Stimulated activated CD8-positive, alpha-beta memory T cell treated with anti-CD3 and anti-CD28 coated beads, Interleukin-2, amount 100 ng/mL, for 48 hours (primary cell): ENCODE results near the gene TMED4.
"Not testable (repeated sequence)": the region's sequence is repeated elsewhere in the genome, so short reads cannot be mapped to it uniquely, and the experiment has no call there.

Source experiments
- DNase-seq, 2 donors: peaks; one replicate each; pipeline ENCODE4 v3.0.0-alpha.2; 2020; ENCODE audit warnings: low read depth in 2 of 2

The TMED4 gene

GRCh38 chr7:44568771-44569560 lies 13.1 kb downstream of the TMED4 start:
- DNase-seq, result no peak

GRCh38 chr7:44567884-44568283 lies 14.1 kb downstream of the TMED4 start:
- no peak for DNase-seq

- DNase-seq, result no peak
Observed at GRCh38 chr7:44566680-44567079, 15.4 kb downstream of the TMED4 start.

GRCh38 chr7:44565795-44566559 lies 16.1 kb downstream of the TMED4 start:
- no peak for DNase-seq

- DNase-seq, result peak; percentile 45 to 48
Observed at GRCh38 chr7:44565097-44565794, 16.8 kb downstream of the TMED4 start.

- DNase-seq, result no peak
Observed at GRCh38 chr7:44564606-44565005, 17.4 kb downstream of the TMED4 start.

- DNase-seq, result no peak
Observed at GRCh38 chr7:44563171-44563679, 18.8 kb downstream of the TMED4 start.

GRCh38 chr7:44562622-44562962 lies 19.4 kb downstream of the TMED4 start:
- not testable (repeated sequence) for DNase-seq

GRCh38 chr7:44561962-44562621 lies 19.9 kb downstream of the TMED4 start:
- DNase-seq, result no peak

GRCh38 chr7:44561481-44561880 lies 20.6 kb downstream of the TMED4 start:
- DNase-seq, result no peak

GRCh38 chr7:44559485-44559884 lies 22.5 kb downstream of the TMED4 start:
- DNase-seq, result no peak

- DNase-seq, result no peak
Observed at GRCh38 chr7:44557485-44557884, 24.5 kb downstream of the TMED4 start.

- DNase-seq, result no peak
Observed at GRCh38 chr7:44555350-44555749, 26.7 kb downstream of the TMED4 start.

GRCh38 chr7:44552473-44553005 lies 29.5 kb downstream of the TMED4 start:
- not testable (repeated sequence) for DNase-seq

- no peak for DNase-seq
Observed at GRCh38 chr7:44549457-44549856, 32.6 kb downstream of the TMED4 start.

- no peak for DNase-seq
Observed at GRCh38 chr7:44548893-44549292, 33.1 kb downstream of the TMED4 start.

- no peak for DNase-seq
Observed at GRCh38 chr7:44547536-44548231, 34.3 kb downstream of the TMED4 start.

GRCh38 chr7:44541876-44542610 lies 40.0 kb downstream of the TMED4 start:
- DNase-seq, result no peak

GRCh38 chr7:44541028-44541869 lies 40.8 kb downstream of the TMED4 start, which contains the start of gene NPC1L1:
TSS of gene NPC1L1 (minus strand) at chr7:44541330. CDS start at chr7:44541259, 71 bp downstream.
- DNase-seq, result no peak
